ENCODE data around the gene APOL4.
"Not testable (repeated sequence)": the region's sequence is repeated elsewhere in the genome, so short reads cannot be mapped to it uniquely, and the experiment has no call there.

APOL4 gene, protein sequence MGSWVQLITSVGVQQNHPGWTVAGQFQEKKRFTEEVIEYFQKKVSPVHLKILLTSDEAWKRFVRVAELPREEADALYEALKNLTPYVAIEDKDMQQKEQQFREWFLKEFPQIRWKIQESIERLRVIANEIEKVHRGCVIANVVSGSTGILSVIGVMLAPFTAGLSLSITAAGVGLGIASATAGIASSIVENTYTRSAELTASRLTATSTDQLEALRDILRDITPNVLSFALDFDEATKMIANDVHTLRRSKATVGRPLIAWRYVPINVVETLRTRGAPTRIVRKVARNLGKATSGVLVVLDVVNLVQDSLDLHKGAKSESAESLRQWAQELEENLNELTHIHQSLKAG

GRCh38 chr22:36201630-36202319, at the start of gene APOL4:
Gene APOL4, minus strand, starts transcription at chr22:36201809. Its CDS starts 75 bp downstream, at chr22:36201734.
- no peak within 1 kb of the TSS for H3K4me3 ChIP-seq (ENCODE audit: low read depth, low read length)

- H3K4me3 ChIP-seq (ENCODE audit: low read depth, low read length) = not testable (repeated sequence)
These were observed 48.8 kb upstream of the APOL4 start for GRCh38 chr22:36250292-36250960.

- no peak overlapping the region for H3K4me3 ChIP-seq (ENCODE audit: low read depth, low read length)
These were observed 47.6 kb upstream of the APOL4 start for GRCh38 chr22:36249160-36249559.

DNA sequence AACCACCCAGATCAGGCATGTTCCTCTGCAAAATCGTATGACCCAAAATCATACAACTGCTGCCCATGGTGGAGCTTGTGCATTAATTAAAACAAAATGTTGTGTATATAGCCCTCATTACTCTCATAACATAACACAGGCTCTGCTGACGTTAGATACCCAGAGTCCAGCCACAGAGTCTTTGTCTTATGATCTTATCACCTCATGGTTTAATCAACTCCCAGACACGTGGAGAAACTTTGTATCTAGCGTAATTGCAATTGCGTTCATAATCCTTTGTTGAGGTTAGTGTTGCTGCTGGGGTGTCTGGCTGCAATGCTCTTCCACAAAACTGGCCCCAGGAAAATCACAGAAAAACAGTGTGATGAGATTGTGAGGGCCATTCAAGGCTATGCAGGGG, 46.3 kb upstream of the APOL4 start:
- no peak overlapping the region for H3K4me3 ChIP-seq (ENCODE audit: low read depth, low read length)

DNA sequence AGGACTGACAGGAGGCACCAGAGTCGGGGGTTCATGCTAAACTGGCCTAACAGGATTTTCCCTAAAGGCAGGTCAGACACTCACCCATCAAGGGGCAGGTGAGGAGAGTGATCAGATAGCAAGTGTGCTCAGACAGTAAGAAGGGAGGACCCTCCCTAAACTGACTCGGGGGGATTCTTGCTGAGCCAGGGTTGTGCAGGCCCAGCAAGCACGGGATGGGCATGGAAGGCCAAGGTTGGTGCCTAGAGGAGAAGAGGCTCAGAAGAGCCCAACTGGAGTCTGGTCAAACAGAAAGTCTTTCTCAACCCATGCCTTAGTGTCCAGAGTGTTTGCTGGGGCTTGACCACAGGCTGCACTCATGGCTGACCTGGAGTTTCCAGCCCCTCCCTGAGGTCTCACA, 45.1 kb upstream of the APOL4 start:
- no peak overlapping the region for H3K4me3 ChIP-seq (ENCODE audit: low read depth, low read length)

GRCh38 chr22:36245805-36246356, 44.3 kb upstream of the APOL4 start:
- H3K4me3 ChIP-seq (ENCODE audit: low read depth, low read length) = no peak overlapping the region

DNA sequence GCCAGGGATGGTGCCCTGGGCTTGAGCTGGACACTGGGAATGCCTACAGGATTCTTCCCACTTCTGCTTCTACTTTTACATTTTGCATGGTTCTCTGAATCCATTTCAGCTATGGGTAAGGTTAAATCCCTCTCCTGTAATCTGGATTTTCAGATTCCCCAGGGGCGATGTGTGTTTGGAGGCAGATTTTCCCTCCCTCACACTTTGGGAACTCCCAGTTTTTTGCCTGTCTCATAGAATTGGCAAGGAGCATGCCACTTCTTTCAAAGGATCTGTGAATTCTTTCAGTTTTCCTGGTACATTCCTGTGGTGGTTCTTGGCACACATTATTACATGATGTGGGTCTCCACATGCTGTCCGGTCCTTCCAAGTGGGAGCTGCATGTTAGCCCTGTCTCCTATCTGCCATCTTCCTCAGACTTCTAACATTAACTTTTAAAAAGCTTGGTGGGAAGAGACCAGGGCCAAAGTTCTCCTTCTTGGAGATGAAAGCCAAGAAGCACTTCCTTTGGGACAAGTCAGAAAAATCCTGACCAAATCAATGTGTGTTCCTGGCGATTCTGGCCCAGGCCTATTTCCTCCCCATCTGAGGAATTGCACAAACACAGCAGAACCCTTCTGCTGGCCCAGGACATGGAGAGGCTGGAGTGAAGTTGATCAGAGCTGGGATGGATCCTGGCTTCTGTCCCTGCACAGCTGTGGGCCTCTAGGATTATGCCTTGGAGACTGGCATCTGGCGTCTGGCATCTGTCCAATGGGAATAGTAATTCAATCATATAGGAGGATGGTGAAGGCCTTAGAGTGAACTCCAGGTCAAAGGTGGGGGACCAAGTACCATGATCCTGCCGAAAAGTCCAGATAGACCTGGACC, 43.1 kb upstream of the APOL4 start:
- no peak overlapping the region for H3K4me3 ChIP-seq (ENCODE audit: low read depth, low read length)

GRCh38 chr22:36243986-36244385, 42.4 kb upstream of the APOL4 start:
- no peak overlapping the region for H3K4me3 ChIP-seq (ENCODE audit: low read depth, low read length)

- peak within 1 kb of the TSS; percentile 61 for H3K4me3 ChIP-seq (ENCODE audit: low read depth, low read length)
These were observed 38.0 kb upstream of the APOL4 start, which contains the start of gene APOL2 for GRCh38 chr22:36239401-36240171. Gene APOL2, minus strand, starts transcription at chr22:36239527. Its CDS starts 6,365 bp downstream, at chr22:36233162.

GRCh38 chr22:36239150-36239400, 37.5 kb upstream of the APOL4 start:
- peak overlapping the region; percentile 61 for H3K4me3 ChIP-seq (ENCODE audit: low read depth, low read length)

- peak overlapping the region; percentile 61 for H3K4me3 ChIP-seq (ENCODE audit: low read depth, low read length)
These were observed 37.0 kb upstream of the APOL4 start for GRCh38 chr22:36238373-36239149.

- H3K4me3 ChIP-seq (ENCODE audit: low read depth, low read length) = no peak overlapping the region
These were observed 36.1 kb upstream of the APOL4 start for GRCh38 chr22:36237462-36238372.

DNA sequence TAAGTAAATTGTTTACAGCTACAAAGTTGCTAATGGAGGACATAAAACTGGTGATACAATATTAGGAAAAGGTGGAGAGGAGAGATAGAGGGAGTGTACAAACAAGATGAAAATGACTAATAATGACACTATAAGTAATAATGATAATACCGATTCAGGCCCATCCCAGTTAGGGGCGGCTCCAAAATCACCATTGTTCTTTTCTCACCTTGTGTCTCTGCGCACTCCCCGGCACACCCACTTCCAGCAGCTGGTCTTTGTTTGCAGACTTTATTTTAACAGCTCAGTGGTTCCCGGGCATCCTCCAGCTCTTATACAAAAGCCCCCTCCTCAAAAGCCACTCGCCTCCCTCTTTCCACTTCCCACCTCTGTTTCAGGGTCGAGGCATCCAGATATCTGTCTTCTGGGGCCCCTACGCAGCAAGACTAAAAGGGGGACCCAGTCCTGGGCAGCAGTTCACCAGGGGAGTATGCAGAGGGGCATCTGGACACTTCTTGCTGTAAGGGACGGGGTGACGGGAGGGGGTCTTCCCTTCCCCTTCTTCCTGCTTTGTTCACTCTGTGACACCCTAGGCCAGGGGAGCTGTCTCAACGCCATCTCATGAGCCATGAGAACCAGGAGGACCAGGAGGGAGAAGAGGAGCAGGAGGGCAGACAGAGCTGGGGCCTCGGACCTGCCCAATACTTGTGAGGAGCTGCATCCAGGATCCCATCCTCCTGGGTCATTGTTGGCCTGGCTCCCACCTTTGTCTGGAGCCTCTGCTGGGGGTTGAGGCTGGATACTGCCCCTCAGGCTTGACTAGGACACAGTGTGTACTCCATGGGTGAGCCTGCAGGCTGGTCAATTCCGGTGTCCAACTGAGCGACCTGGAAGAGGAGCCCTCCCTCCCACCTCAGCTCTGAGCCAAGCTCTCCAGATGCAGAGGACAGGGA, 35.0 kb upstream of the APOL4 start:
- H3K4me3 ChIP-seq (ENCODE audit: low read depth, low read length) = no peak overlapping the region

GRCh38 chr22:36235585-36235984, 34.0 kb upstream of the APOL4 start:
- H3K4me3 ChIP-seq (ENCODE audit: low read depth, low read length) = no peak overlapping the region

GRCh38 chr22:36234919-36235318, 33.3 kb upstream of the APOL4 start:
- no peak overlapping the region for H3K4me3 ChIP-seq (ENCODE audit: low read depth, low read length)

DNA sequence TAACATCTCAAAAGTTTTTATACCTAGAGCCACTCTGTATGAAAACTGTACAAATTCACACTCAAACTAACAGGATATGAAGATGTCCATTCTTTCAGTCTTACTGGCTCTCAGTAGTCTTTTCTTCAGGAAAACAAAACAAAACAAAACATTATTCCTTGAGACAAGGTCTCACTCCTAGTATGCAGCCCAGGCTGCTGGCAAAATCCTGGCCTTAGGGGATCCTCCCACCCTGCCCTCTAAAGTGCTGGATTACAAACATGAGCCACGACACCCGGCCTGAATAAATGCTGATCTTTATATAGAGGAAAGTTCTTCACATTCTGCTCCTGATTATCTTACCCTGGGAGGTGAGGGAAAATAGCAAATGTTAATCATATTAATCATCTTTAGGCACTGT, 32.6 kb upstream of the APOL4 start:
- no peak overlapping the region for H3K4me3 ChIP-seq (ENCODE audit: low read depth, low read length)

GRCh38 chr22:36233796-36234195, 32.2 kb upstream of the APOL4 start:
- H3K4me3 ChIP-seq (ENCODE audit: low read depth, low read length) = no peak overlapping the region
